ENCODE data around the gene TSC22D3.
A peak's percentile ranks its signal among the peaks of the same experiment; 100 is the strongest.
"Not testable (repeated sequence)": the region's sequence is repeated elsewhere in the genome, so short reads cannot be mapped to it uniquely, and the experiment has no call there.

TSC22D3 gene

GRCh38 chrX:107775734-107776511 is at the start of gene TSC22D3:
Gene TSC22D3, minus strand, starts transcription at chrX:107775787. Its CDS starts 368 bp downstream, at chrX:107775419.
- peak within 1 kb of the TSS; percentile 36 for H3K4me3 ChIP-seq
- H3K9me3 ChIP-seq, result no peaks in the 10 kb centered on the region
- no peaks in the 10 kb centered on the region for H3K27me3 ChIP-seq (ENCODE audit: low read depth)
- peak; percentile 79 to 88 for DNase-seq (ENCODE audit: low spot score in 2 of 2)
- peaks cover 16% of the 10 kb centered on the region for H3K4me1 ChIP-seq
- H3K36me3 ChIP-seq (replicated peaks), result no peaks in the 10 kb centered on the region
- in situ Hi-C loops (cut with MboI; ENCODE audit: low sequenced_read_pairs), result loop anchor here (5.0 to 25.0 kb wide), 3 partner anchors 114 to 789 kb away; no protein-coding TSS in a partner anchor

- no peak for DNase-seq (ENCODE audit: low spot score in 2 of 2)
- in situ Hi-C loops (cut with MboI; ENCODE audit: low sequenced_read_pairs), result no loop called here
Observed at GRCh38 chrX:107823456-107823855, 47.9 kb upstream of the TSC22D3 start.

DNA sequence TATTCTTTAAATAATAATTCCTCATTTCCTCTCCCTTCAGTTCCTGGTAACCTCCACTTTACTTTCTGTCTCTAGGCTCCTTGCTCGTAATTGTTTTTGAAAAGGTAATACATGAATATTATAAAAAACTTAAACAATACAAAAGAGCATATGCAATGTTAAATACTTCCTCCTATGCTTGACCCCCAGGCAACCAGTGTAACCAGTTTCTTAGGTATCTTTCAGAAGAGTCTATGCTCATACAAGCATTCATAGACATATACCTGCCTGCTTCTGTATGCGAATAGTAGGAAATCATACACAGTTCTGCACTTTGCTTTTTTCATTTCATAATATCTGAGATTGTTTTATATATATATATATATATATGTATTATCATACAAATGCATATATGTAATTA is 47.5 kb upstream of the TSC22D3 start:
- no peak for DNase-seq (ENCODE audit: low spot score in 2 of 2)
- in situ Hi-C loops (cut with MboI; ENCODE audit: low sequenced_read_pairs), result no loop called here
- Histone ChIP-seq H3K4me3 (no peak overlapping the region), H3K9me3 (peaks cover 7% of the 10 kb centered on the region; the same call in 1 of the 2 replicates), H3K36me3 (replicated peaks) (no peaks in the 10 kb centered on the region), H3K27me3 (ENCODE audit: low read depth) (peaks cover 5% of the 10 kb centered on the region), H3K4me1 (peaks cover 5% of the 10 kb centered on the region)

More at GRCh38 chrX:107823456-107823855, 47.9 kb upstream of the TSC22D3 start:
- H3K36me3 ChIP-seq (replicated peaks), result no peaks in the 10 kb centered on the region
- H3K9me3 ChIP-seq, result peaks cover 6% of the 10 kb centered on the region; the same call in 1 of the 2 replicates
- H3K4me3 ChIP-seq, result no peak overlapping the region
- peaks cover 5% of the 10 kb centered on the region for H3K27me3 ChIP-seq (ENCODE audit: low read depth)
- peaks cover 5% of the 10 kb centered on the region for H3K4me1 ChIP-seq

DNA sequence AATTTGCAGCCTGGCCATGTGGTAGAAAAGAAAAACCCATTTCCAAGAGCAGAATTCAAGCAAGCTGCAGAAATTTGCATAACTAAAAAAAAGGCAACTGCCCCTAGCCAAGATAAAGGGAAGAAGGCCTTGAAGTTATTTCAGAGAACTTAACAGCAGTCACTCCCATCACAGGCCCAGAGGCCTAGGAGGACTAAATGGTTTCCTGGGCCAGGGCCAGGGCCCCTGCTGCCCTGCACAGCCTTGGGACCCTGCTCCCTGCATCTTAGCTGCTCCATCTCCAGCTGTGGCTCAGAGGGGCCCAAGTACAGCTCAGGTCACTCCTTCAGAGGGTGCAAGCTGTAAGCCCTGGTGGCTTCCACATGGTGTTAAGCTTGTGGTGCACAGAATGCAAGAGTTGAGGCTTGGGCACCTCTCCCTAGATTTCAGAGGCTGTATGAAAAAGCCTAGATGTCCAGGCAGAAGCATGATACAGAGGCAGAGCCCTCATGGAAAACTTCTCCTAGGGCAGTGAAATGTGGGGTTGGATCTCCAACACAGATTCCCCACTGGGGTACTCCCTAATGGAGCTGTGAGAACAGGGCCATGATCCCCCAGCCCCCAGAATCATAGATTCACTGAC is 43.4 kb upstream of the TSC22D3 start:
- peaks cover 9% of the 10 kb centered on the region; the same call in 1 of the 2 replicates for H3K9me3 ChIP-seq
- peaks cover 3% of the 10 kb centered on the region for H3K27me3 ChIP-seq (ENCODE audit: low read depth)
- DNase-seq (ENCODE audit: low spot score in 2 of 2), result no peak
- no peaks in the 10 kb centered on the region for H3K4me1 ChIP-seq
- H3K4me3 ChIP-seq, result no peak overlapping the region
- H3K36me3 ChIP-seq (replicated peaks), result no peaks in the 10 kb centered on the region
- in situ Hi-C loops (cut with MboI; ENCODE audit: low sequenced_read_pairs), result no loop called here

- in situ Hi-C loops (cut with MboI; ENCODE audit: low sequenced_read_pairs); H3K9me3 ChIP-seq; H3K4me1 ChIP-seq; DNase-seq (ENCODE audit: low spot score in 2 of 2); H3K36me3 ChIP-seq (replicated peaks); H3K27me3 ChIP-seq (ENCODE audit: low read depth); H3K4me3 ChIP-seq: not testable (repeated sequence)
Observed at GRCh38 chrX:107810053-107810452, 34.5 kb upstream of the TSC22D3 start.

DNA sequence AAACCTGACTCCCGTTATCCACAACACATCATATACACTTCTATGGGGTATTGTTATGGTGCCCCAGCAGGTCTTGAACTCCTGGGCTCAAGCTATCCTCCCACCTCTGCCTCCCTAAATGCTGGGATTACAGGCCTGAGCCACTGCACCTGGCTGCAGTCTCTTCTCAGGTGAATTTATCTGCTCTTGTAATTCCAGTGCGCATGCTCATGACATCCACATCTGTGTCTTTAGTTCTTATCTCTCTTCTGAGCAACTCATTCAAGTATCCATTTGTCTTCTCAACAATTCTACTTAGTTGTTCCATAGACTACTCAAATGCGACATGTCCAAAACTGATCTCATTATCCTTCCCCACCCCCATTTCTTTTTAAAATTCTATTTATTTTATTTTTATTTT is 29.6 kb upstream of the TSC22D3 start:
- no peak for DNase-seq (ENCODE audit: low spot score in 2 of 2)
- H3K4me3 ChIP-seq, result no peak overlapping the region
- H3K9me3 ChIP-seq, result no peaks in the 10 kb centered on the region
- H3K36me3 ChIP-seq (replicated peaks), result no peaks in the 10 kb centered on the region
- no peaks in the 10 kb centered on the region for H3K4me1 ChIP-seq
- H3K27me3 ChIP-seq (ENCODE audit: low read depth), result peaks cover 11% of the 10 kb centered on the region; the same call in 1 of the 2 replicates
- in situ Hi-C loops (cut with MboI; ENCODE audit: low sequenced_read_pairs), result no loop called here

DNA sequence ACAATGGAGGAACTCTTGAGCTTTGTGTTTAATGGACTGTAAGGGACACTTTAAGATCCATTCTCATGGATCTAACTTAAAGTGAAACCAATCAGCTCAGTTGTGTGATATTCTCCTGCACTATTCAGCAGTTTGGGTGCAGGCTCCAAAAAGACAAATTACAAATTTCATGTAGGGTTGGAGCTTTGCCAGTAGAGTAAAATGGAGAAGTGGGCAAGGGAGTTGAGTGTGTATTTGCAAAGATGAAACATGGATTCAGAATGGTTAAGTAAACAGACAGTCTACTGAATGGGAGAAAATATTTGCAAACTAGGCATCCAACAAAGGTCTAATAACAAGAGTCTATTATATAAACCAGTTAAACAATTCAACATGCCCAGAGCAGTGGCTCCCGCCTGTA is 28.8 kb upstream of the TSC22D3 start:
- no peaks in the 10 kb centered on the region for H3K4me1 ChIP-seq
- no peak for DNase-seq (ENCODE audit: low spot score in 2 of 2)
- no peaks in the 10 kb centered on the region for H3K9me3 ChIP-seq
- H3K36me3 ChIP-seq (replicated peaks), result no peaks in the 10 kb centered on the region
- H3K27me3 ChIP-seq (ENCODE audit: low read depth), result peaks cover 11% of the 10 kb centered on the region; the same call in 1 of the 2 replicates
- in situ Hi-C loops (cut with MboI; ENCODE audit: low sequenced_read_pairs), result no loop called here
- no peak overlapping the region for H3K4me3 ChIP-seq

DNA sequence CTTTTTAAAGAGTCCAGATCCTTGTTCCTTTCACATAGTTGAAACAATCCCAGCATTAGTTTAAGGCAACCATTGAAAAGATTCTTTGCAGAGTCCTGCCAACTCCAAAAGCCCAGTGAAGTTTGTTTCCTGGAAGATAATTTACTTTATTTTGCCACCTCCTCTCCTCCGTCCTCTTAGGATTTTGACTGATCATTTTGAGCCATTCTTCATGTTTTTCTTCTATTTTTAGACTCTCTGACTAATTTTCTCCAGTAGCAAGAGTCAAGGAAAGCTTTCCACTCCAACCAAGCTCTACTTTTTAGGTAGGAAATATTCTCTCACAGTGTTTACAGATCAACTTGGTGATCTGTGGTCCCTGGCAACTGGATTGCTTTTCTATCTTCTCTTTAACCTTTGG is 12.2 kb upstream of the TSC22D3 start:
- in situ Hi-C loops (cut with MboI; ENCODE audit: low sequenced_read_pairs), result loop anchor here (25.0 kb wide), 2 partner anchors 251 to 801 kb away; no protein-coding TSS in a partner anchor

DNA sequence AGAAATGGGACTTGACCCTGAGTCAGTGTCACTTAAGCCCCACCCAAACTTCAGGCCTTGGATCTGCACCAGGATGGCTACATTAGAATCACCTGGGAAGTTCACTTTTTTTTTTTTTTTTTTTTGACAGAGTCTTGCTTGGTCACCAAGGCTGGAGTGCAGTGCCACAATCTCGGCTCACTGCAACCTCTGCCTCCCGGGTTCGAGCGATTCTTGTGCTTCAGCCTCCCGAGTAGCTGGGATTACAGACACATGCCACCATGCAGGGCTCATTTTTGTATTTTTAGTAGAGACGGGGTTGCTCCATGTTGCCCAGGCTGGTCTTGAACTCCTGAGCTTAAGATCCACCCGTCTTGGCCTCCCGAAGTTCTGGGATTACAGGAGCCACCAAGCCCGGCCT is 4.9 kb upstream of the TSC22D3 start:
- in situ Hi-C loops (cut with MboI; ENCODE audit: low sequenced_read_pairs), result loop anchor here (25.0 kb wide), 2 partner anchors 243 to 793 kb away; no protein-coding TSS in a partner anchor
- no peak for DNase-seq (ENCODE audit: low spot score in 2 of 2)
- Histone ChIP-seq H3K36me3 (replicated peaks) (no peaks in the 10 kb centered on the region), H3K4me1 (peaks cover 8% of the 10 kb centered on the region), H3K9me3 (no peaks in the 10 kb centered on the region), H3K4me3 (no peak overlapping the region), H3K27me3 (ENCODE audit: low read depth) (peaks cover 7% of the 10 kb centered on the region)

More for the DNA sequence above, 12.2 kb upstream of the TSC22D3 start:
- H3K9me3 ChIP-seq, result 0 out of 2 replicates have a peak, but pooled peaks cover 3% of the 10 kb centered on the region
- peaks cover 25% of the 10 kb centered on the region for H3K27me3 ChIP-seq (ENCODE audit: low read depth)
- no peaks in the 10 kb centered on the region for H3K36me3 ChIP-seq (replicated peaks)
- no peak overlapping the region for H3K4me3 ChIP-seq
- no peaks in the 10 kb centered on the region for H3K4me1 ChIP-seq
- no peak for DNase-seq (ENCODE audit: low spot score in 2 of 2)

- no peak for DNase-seq (ENCODE audit: low spot score in 2 of 2)
- H3K9me3 ChIP-seq, result no peaks in the 10 kb centered on the region
- no peaks in the 10 kb centered on the region for H3K27me3 ChIP-seq (ENCODE audit: low read depth)
- in situ Hi-C loops (cut with MboI; ENCODE audit: low sequenced_read_pairs), result loop anchor here (5.0 to 25.0 kb wide), 3 partner anchors 115 to 790 kb away; no protein-coding TSS in a partner anchor
- H3K4me3 ChIP-seq, result peak within 1 kb of the TSS; percentile 36
- peaks cover 16% of the 10 kb centered on the region for H3K4me1 ChIP-seq
- no peaks in the 10 kb centered on the region for H3K36me3 ChIP-seq (replicated peaks)
Observed at GRCh38 chrX:107777536-107777832, 1.9 kb upstream of the TSC22D3 start, which contains the start of gene NCBP2L. Gene NCBP2L, plus strand, starts transcription at chrX:107777733. Its CDS starts 16,488 bp downstream, at chrX:107794221.

GRCh38 chrX:107776649-107777535 is 1.3 kb upstream of the TSC22D3 start:
- in situ Hi-C loops (cut with MboI; ENCODE audit: low sequenced_read_pairs), result loop anchor here (5.0 to 25.0 kb wide), 3 partner anchors 115 to 790 kb away; no protein-coding TSS in a partner anchor
- peak overlapping the region; percentile 36 for H3K4me3 ChIP-seq
- H3K27me3 ChIP-seq (ENCODE audit: low read depth), result no peaks in the 10 kb centered on the region

GRCh38 chrX:107775000-107775733 is 420 bp downstream of the TSC22D3 start:
- H3K36me3 ChIP-seq (replicated peaks), result no peaks in the 10 kb centered on the region
- H3K4me1 ChIP-seq, result peaks cover 16% of the 10 kb centered on the region
- no peak for DNase-seq (ENCODE audit: low spot score in 2 of 2)
- no peaks in the 10 kb centered on the region for H3K27me3 ChIP-seq (ENCODE audit: low read depth)
- H3K9me3 ChIP-seq, result no peaks in the 10 kb centered on the region
- peak overlapping the region; percentile 36 for H3K4me3 ChIP-seq
- in situ Hi-C loops (cut with MboI; ENCODE audit: low sequenced_read_pairs), result loop anchor here (5.0 to 25.0 kb wide), 3 partner anchors 113 to 788 kb away; no protein-coding TSS in a partner anchor

More at GRCh38 chrX:107776649-107777535, 1.3 kb upstream of the TSC22D3 start:
- no peaks in the 10 kb centered on the region for H3K9me3 ChIP-seq
- H3K36me3 ChIP-seq (replicated peaks), result no peaks in the 10 kb centered on the region
- peak; percentile 88 to 90 for DNase-seq (ENCODE audit: low spot score in 2 of 2)
- H3K4me1 ChIP-seq, result peaks cover 16% of the 10 kb centered on the region
